GM19372 (cell line): ENCODE results near the gene LYRM1.

Experiments
- ATAC-seq: cut with Tn5 transposase; IDR thresholded peaks from one replicate; pipeline ENCODE4 v1.9.1; 2021; ENCODE audit warnings: mild to moderate bottlenecking, low read depth, moderate library complexity; ENCODE audit not compliant: unreplicated experiment

LYRM1 gene

GRCh38 chr16:20901068-20901435 lies 481 bp downstream of the LYRM1 start:
- ATAC-seq, result peak; percentile 5

GRCh38 chr16:20901436-20902112 lies 1.0 kb downstream of the LYRM1 start:
- ATAC-seq, result no peak

- no peak for ATAC-seq
These were observed 1.9 kb downstream of the LYRM1 start for GRCh38 chr16:20902426-20902825.

GRCh38 chr16:20903116-20903898 lies 2.7 kb downstream of the LYRM1 start:
- no peak for ATAC-seq

GRCh38 chr16:20903899-20904506 lies 3.4 kb downstream of the LYRM1 start:
- ATAC-seq, result no peak

GRCh38 chr16:20904507-20905081 lies 4.0 kb downstream of the LYRM1 start:
- no peak for ATAC-seq

GRCh38 chr16:20905576-20905975 lies 5.0 kb downstream of the LYRM1 start:
- ATAC-seq, result no peak

GRCh38 chr16:20906341-20907255 lies 6.0 kb downstream of the LYRM1 start:
- no peak for ATAC-seq

- no peak for ATAC-seq
These were observed 10.3 kb downstream of the LYRM1 start for GRCh38 chr16:20910781-20911321.

GRCh38 chr16:20911361-20911760 lies 10.8 kb downstream of the LYRM1 start:
- no peak for ATAC-seq

GRCh38 chr16:20916289-20916688 lies 15.7 kb downstream of the LYRM1 start:
- no peak for ATAC-seq

GRCh38 chr16:20916942-20917341 lies 16.4 kb downstream of the LYRM1 start:
- ATAC-seq, result no peak

- ATAC-seq, result no peak
These were observed 18.1 kb downstream of the LYRM1 start for GRCh38 chr16:20918486-20919239.

GRCh38 chr16:20920091-20920490 lies 19.5 kb downstream of the LYRM1 start:
- ATAC-seq, result no peak

GRCh38 chr16:20920799-20921198 lies 20.2 kb downstream of the LYRM1 start:
- ATAC-seq, result no peak

GRCh38 chr16:20923876-20924275 lies 23.3 kb downstream of the LYRM1 start:
- ATAC-seq, result no peak

- ATAC-seq, result no peak
These were observed 25.2 kb downstream of the LYRM1 start for GRCh38 chr16:20925751-20926150.

- no peak for ATAC-seq
These were observed 28.3 kb downstream of the LYRM1 start for GRCh38 chr16:20928774-20929411.
